ENCODE results near the gene SPR. TPM values are rescaled to one million over a fixed set of nuclear protein-coding genes. Genes with fewer than 3 reads are reported as not detected.
A peak's percentile ranks its signal among the peaks of the same experiment; 100 is the strongest.

Gene SPR
- polyA plus RNA-seq, 1 donor = 23.8 TPM

GRCh38 chr2:72921853-72922252, 34.6 kb downstream of the SPR start:
- H3K4me1 ChIP-seq (ENCODE audit: control insufficient read depth, insufficient read depth, low read length) = peaks cover 13% of the 10 kb centered on the region
- WGBS (ENCODE audit: insufficient coverage, low lambda C conversion rate) = no CpG with 5 or more reads among the region's 1 CpG

GRCh38 chr2:72923833-72924352, 36.7 kb downstream of the SPR start:
- Histone ChIP-seq H3K27ac (ENCODE audit: low read length) (no peak overlapping the region), H3K4me1 (ENCODE audit: control insufficient read depth, insufficient read depth, low read length) (peaks cover 9% of the 10 kb centered on the region), H3K27me3 (ENCODE audit: control insufficient read depth, insufficient read depth, low read length) (peaks cover 98% of the 10 kb centered on the region), H3K4me3 (ENCODE audit: low read length) (no peak overlapping the region), H3K36me3 (ENCODE audit: control insufficient read depth, insufficient read depth, low read length) (no peaks in the 10 kb centered on the region), H3K9me3 (ENCODE audit: control insufficient read depth, low read depth, low read length) (peaks cover 25% of the 10 kb centered on the region)
- no peak for DNase-seq
- WGBS (ENCODE audit: insufficient coverage, low lambda C conversion rate) = 13% methylated on average over 3 of the region's 36 CpGs

More at GRCh38 chr2:72921853-72922252, 34.6 kb downstream of the SPR start:
- Histone ChIP-seq H3K27me3 (ENCODE audit: control insufficient read depth, insufficient read depth, low read length) (peaks cover 94% of the 10 kb centered on the region), H3K9me3 (ENCODE audit: control insufficient read depth, low read depth, low read length) (peaks cover 27% of the 10 kb centered on the region), H3K36me3 (ENCODE audit: control insufficient read depth, insufficient read depth, low read length) (no peaks in the 10 kb centered on the region), H3K27ac (ENCODE audit: low read length) (no peak overlapping the region), H3K4me3 (ENCODE audit: low read length) (no peak overlapping the region)
- no peak for DNase-seq

GRCh38 chr2:72924353-72925240, 37.4 kb downstream of the SPR start:
- H3K27ac ChIP-seq (ENCODE audit: low read length) = no peak overlapping the region
- DNase-seq = no peak
- peaks cover 98% of the 10 kb centered on the region for H3K27me3 ChIP-seq (ENCODE audit: control insufficient read depth, insufficient read depth, low read length)
- peaks cover 25% of the 10 kb centered on the region for H3K9me3 ChIP-seq (ENCODE audit: control insufficient read depth, low read depth, low read length)
- WGBS (ENCODE audit: insufficient coverage, low lambda C conversion rate) = no CpG with 5 or more reads among the region's 61 CpGs
- H3K36me3 ChIP-seq (ENCODE audit: control insufficient read depth, insufficient read depth, low read length) = no peaks in the 10 kb centered on the region
- peaks cover 9% of the 10 kb centered on the region for H3K4me1 ChIP-seq (ENCODE audit: control insufficient read depth, insufficient read depth, low read length)
- H3K4me3 ChIP-seq (ENCODE audit: low read length) = no peak overlapping the region

GRCh38 chr2:72925328-72925943, 38.2 kb downstream of the SPR start:
- Histone ChIP-seq H3K27me3 (ENCODE audit: control insufficient read depth, insufficient read depth, low read length) (peaks cover 98% of the 10 kb centered on the region), H3K36me3 (ENCODE audit: control insufficient read depth, insufficient read depth, low read length) (no peaks in the 10 kb centered on the region), H3K27ac (ENCODE audit: low read length) (no peak overlapping the region), H3K9me3 (ENCODE audit: control insufficient read depth, low read depth, low read length) (peaks cover 18% of the 10 kb centered on the region), H3K4me3 (ENCODE audit: low read length) (no peak overlapping the region), H3K4me1 (ENCODE audit: control insufficient read depth, insufficient read depth, low read length) (peaks cover 9% of the 10 kb centered on the region)
- no CpG with 5 or more reads among the region's 26 CpGs for WGBS (ENCODE audit: insufficient coverage, low lambda C conversion rate)
- DNase-seq = no peak

GRCh38 chr2:72926368-72926767, 39.2 kb downstream of the SPR start:
- H3K27me3 ChIP-seq (ENCODE audit: control insufficient read depth, insufficient read depth, low read length) = peaks cover 94% of the 10 kb centered on the region
- peaks cover 11% of the 10 kb centered on the region for H3K9me3 ChIP-seq (ENCODE audit: control insufficient read depth, low read depth, low read length)
- DNase-seq = no peak
- WGBS (ENCODE audit: insufficient coverage, low lambda C conversion rate) = no CpG with 5 or more reads among the region's 4 CpGs
- H3K27ac ChIP-seq (ENCODE audit: low read length) = no peak overlapping the region
- no peak overlapping the region for H3K4me3 ChIP-seq (ENCODE audit: low read length)
- peaks cover 5% of the 10 kb centered on the region for H3K4me1 ChIP-seq (ENCODE audit: control insufficient read depth, insufficient read depth, low read length)
- H3K36me3 ChIP-seq (ENCODE audit: control insufficient read depth, insufficient read depth, low read length) = no peaks in the 10 kb centered on the region

GRCh38 chr2:72926811-72927465, 39.7 kb downstream of the SPR start:
- H3K27ac ChIP-seq (ENCODE audit: low read length) = no peak overlapping the region
- no peaks in the 10 kb centered on the region for H3K36me3 ChIP-seq (ENCODE audit: control insufficient read depth, insufficient read depth, low read length)
- DNase-seq = no peak
- peaks cover 88% of the 10 kb centered on the region for H3K27me3 ChIP-seq (ENCODE audit: control insufficient read depth, insufficient read depth, low read length)
- H3K9me3 ChIP-seq (ENCODE audit: control insufficient read depth, low read depth, low read length) = peaks cover 11% of the 10 kb centered on the region
- H3K4me1 ChIP-seq (ENCODE audit: control insufficient read depth, insufficient read depth, low read length) = peaks cover 10% of the 10 kb centered on the region
- WGBS (ENCODE audit: insufficient coverage, low lambda C conversion rate) = 43% methylated on average over 3 of the region's 6 CpGs
- no peak overlapping the region for H3K4me3 ChIP-seq (ENCODE audit: low read length)

- H3K4me1 ChIP-seq (ENCODE audit: control insufficient read depth, insufficient read depth, low read length) = peaks cover 20% of the 10 kb centered on the region
- H3K27ac ChIP-seq (ENCODE audit: low read length) = no peak overlapping the region
- no CpG with 5 or more reads among the region's 8 CpGs for WGBS (ENCODE audit: insufficient coverage, low lambda C conversion rate)
- H3K36me3 ChIP-seq (ENCODE audit: control insufficient read depth, insufficient read depth, low read length) = no peaks in the 10 kb centered on the region
- peak in 1 of 2 donors; percentile 53 for DNase-seq
- H3K27me3 ChIP-seq (ENCODE audit: control insufficient read depth, insufficient read depth, low read length) = peaks cover 78% of the 10 kb centered on the region
- no peak overlapping the region for H3K4me3 ChIP-seq (ENCODE audit: low read length)
- peaks cover 11% of the 10 kb centered on the region for H3K9me3 ChIP-seq (ENCODE audit: control insufficient read depth, low read depth, low read length)
These were observed 40.7 kb downstream of the SPR start for GRCh38 chr2:72927619-72928550.

- Histone ChIP-seq H3K27me3 (ENCODE audit: control insufficient read depth, insufficient read depth, low read length) (peaks cover 67% of the 10 kb centered on the region), H3K27ac (ENCODE audit: low read length) (no peak overlapping the region), H3K4me3 (ENCODE audit: low read length) (no peak overlapping the region), H3K36me3 (ENCODE audit: control insufficient read depth, insufficient read depth, low read length) (no peaks in the 10 kb centered on the region), H3K4me1 (ENCODE audit: control insufficient read depth, insufficient read depth, low read length) (peaks cover 31% of the 10 kb centered on the region), H3K9me3 (ENCODE audit: control insufficient read depth, low read depth, low read length) (peaks cover 14% of the 10 kb centered on the region)
- WGBS (ENCODE audit: insufficient coverage, low lambda C conversion rate) = no CpG with 5 or more reads among the region's 1 CpG
- no peak for DNase-seq
These were observed 41.8 kb downstream of the SPR start for GRCh38 chr2:72929010-72929409.

- no peaks in the 10 kb centered on the region for H3K36me3 ChIP-seq (ENCODE audit: control insufficient read depth, insufficient read depth, low read length)
- peaks cover 39% of the 10 kb centered on the region for H3K4me1 ChIP-seq (ENCODE audit: control insufficient read depth, insufficient read depth, low read length)
- no peak for DNase-seq
- no CpG with 5 or more reads among the region's 14 CpGs for WGBS (ENCODE audit: insufficient coverage, low lambda C conversion rate)
- no peak overlapping the region for H3K27ac ChIP-seq (ENCODE audit: low read length)
- H3K27me3 ChIP-seq (ENCODE audit: control insufficient read depth, insufficient read depth, low read length) = peaks cover 45% of the 10 kb centered on the region
- peaks cover 4% of the 10 kb centered on the region for H3K9me3 ChIP-seq (ENCODE audit: control insufficient read depth, low read depth, low read length)
- no peak overlapping the region for H3K4me3 ChIP-seq (ENCODE audit: low read length)
These were observed 44.2 kb downstream of the SPR start for GRCh38 chr2:72931280-72931910.
